B cell (primary cell): ENCODE results near the gene ZBTB16. TPM values are rescaled to one million over a fixed set of nuclear protein-coding genes. Genes with fewer than 3 reads are reported as not detected.

Experiments
- ATAC-seq: fragments of 200-7000 bp; cut with Tn5 transposase; one replicate; pipeline ENCODE4 v1.10.0; 2021; ENCODE audit warnings: low read depth, mild to moderate bottlenecking, moderate number of reproducible peaks, moderate library complexity
- CTCF ChIA-PET: fragments of 350-600 bp; sonication (Branson Sonifier 250); formaldehyde crosslinking; loops from one replicate; lab custom pipeline; 2021; ENCODE audit warnings: antibody characterized with exemption, inconsistent platforms; lab: Charles Lee
- POLR2A ChIA-PET: fragments of 350-600 bp; sonication (Branson Sonifier 250); formaldehyde crosslinking; loops from one replicate; lab custom pipeline; 2021; ENCODE audit warnings: antibody characterized with exemption; lab: Charles Lee
- DNase-seq: peaks from one replicate; pipeline ENCODE4 v3.0.0; 2013
- H2AFZ ChIP-seq: 2 replicates; pipeline ENCODE4 v1.6.1; 2012; ENCODE audit warnings: mild to moderate bottlenecking, low read depth, low read length; ENCODE audit not compliant: insufficient read depth, poor library complexity, severe bottlenecking
- H3K27ac ChIP-seq, 2 donors: 1 replicate in 1 of 2; 2 replicates in 1 of 2; pipeline ENCODE4 v1.5.1; 2012 to 2013; ENCODE audit warnings: low read length in 2 of 2, mild to moderate bottlenecking in 2 of 2, moderate library complexity in 1 of 2
- H3K27me3 ChIP-seq, 4 experiments: fragments of 200-600 bp in 1 of 4; sonication (generic) in 1 of 4; replicated peaks in 1 of 4; 1 replicate in 2 of 4; 2 replicates in 2 of 4; pipeline versions ENCODE4 v1.6.1 to v1.7.0; 2013 to 2016; ENCODE audit warnings: low read length in 3 of 4, mild to moderate bottlenecking in 2 of 4, mixed read lengths in 1 of 4, moderate library complexity in 1 of 4; ENCODE audit not compliant: insufficient read depth in 4 of 4, control insufficient read depth in 3 of 4; ENCODE audit errors: control extremely low read depth in 1 of 4
- H3K36me3 ChIP-seq, 2 experiments: replicated peaks in 1 of 2; 1 replicate in 1 of 2; 2 replicates in 1 of 2; pipeline versions ENCODE4 v1.6.1 to v1.7.1; 2013; ENCODE audit warnings: low read length in 1 of 2; ENCODE audit not compliant: insufficient read depth in 2 of 2, control insufficient read depth in 1 of 2; ENCODE audit errors: control extremely low read depth in 1 of 2, extremely low read depth in 1 of 2
- H3K4me1 ChIP-seq, 2 donors: fragments of 200-600 bp in 1 of 2; sonication (generic) in 1 of 2; 1 replicate in 1 of 2; 2 replicates in 1 of 2; pipeline versions ENCODE4 v1.5.1 to v1.6.1; 2013 to 2017; ENCODE audit warnings: low read length in 2 of 2; ENCODE audit not compliant: control insufficient read depth in 2 of 2, insufficient read depth in 2 of 2
- H3K4me2 ChIP-seq: replicated peaks from 2 replicates; pipeline ENCODE3; 2012; ENCODE audit warnings: mild to moderate bottlenecking, low read depth, low read length; ENCODE audit not compliant: poor library complexity, severe bottlenecking
- H3K4me3 ChIP-seq, 5 experiments: fragments of 200-600 bp in 1 of 5; sonication (generic) in 1 of 5; 1 replicate in 3 of 5; 2 replicates in 2 of 5; pipeline versions ENCODE4 v1.5.1 to v1.7.0; 2011 to 2016; ENCODE audit warnings: low read length in 4 of 5, mild to moderate bottlenecking in 4 of 5, low read depth in 2 of 5, control low read depth in 1 of 5, moderate library complexity in 1 of 5; ENCODE audit not compliant: insufficient read depth in 1 of 5; ENCODE audit errors: control extremely low read depth in 1 of 5, extremely low read depth in 1 of 5
- H3K79me2 ChIP-seq: fragments of 200-600 bp; sonication (generic); one replicate; pipeline ENCODE4 v1.6.0; 2016; ENCODE audit warnings: low read length; ENCODE audit not compliant: control insufficient read depth, insufficient read depth
- H3K9ac ChIP-seq: fragments of 200-600 bp; sonication (generic); 2 replicates; pipeline ENCODE4 v1.6.1; 2017; ENCODE audit warnings: mild to moderate bottlenecking, low read length, moderate library complexity
- H3K9me3 ChIP-seq, 3 donors: one replicate each; pipeline versions ENCODE4 v1.6.1 to v1.7.1; 2013; ENCODE audit warnings: low read length in 2 of 3; ENCODE audit not compliant: control insufficient read depth in 2 of 3, insufficient read depth in 1 of 3; ENCODE audit errors: control extremely low read depth in 1 of 3
- H4K20me1 ChIP-seq: 2 replicates; pipeline ENCODE4 v1.6.0; 2012; ENCODE audit warnings: mild to moderate bottlenecking, low read length; ENCODE audit not compliant: insufficient read depth, control insufficient read depth, poor library complexity, severe bottlenecking
- H3K27ac Mint-ChIP-seq: one replicate; pipeline ENCODE4 v1.8.0; 2021; ENCODE audit warnings: mixed read lengths
- H3K27me3 Mint-ChIP-seq: one replicate; pipeline ENCODE4 v1.8.0; 2021; ENCODE audit warnings: mixed read lengths
- H3K4me1 Mint-ChIP-seq: one replicate; pipeline ENCODE4 v1.8.0; 2021; ENCODE audit warnings: mixed read lengths
- H3K4me3 Mint-ChIP-seq: one replicate; pipeline ENCODE4 v1.8.0; 2021; ENCODE audit warnings: mixed read lengths
- H3K9me3 Mint-ChIP-seq: one replicate; pipeline ENCODE4 v1.8.0; 2022; ENCODE audit warnings: mixed read lengths; ENCODE audit not compliant: insufficient read depth
- CTCF ChIP-seq: fragments of 200-600 bp; IDR thresholded peaks from one replicate; pipeline ENCODE4 v1.8.0; 2022; ENCODE audit warnings: antibody characterized with exemption, mild to moderate bottlenecking
- EZH2 ChIP-seq: IDR thresholded peaks from 2 replicates; pipeline ENCODE4 v1.6.1; 2012; ENCODE audit warnings: borderline replicate concordance, low read depth, mild to moderate bottlenecking, moderate library complexity, low read length; ENCODE audit not compliant: insufficient read depth, poor library complexity, severe bottlenecking
- WGBS: methylation state at CpG from one replicate; pipeline ENCODE4 v1.1.5; 2013; ENCODE audit warnings: missing lambda C conversion rate; ENCODE audit not compliant: insufficient coverage; 5-methylcytosine and 5-hydroxymethylcytosine counted together
- intact Hi-C: fragments of 100-400 bp; cut with micrococcal nuclease; formaldehyde crosslinking; loops from one replicate; pipeline ENCODE4 v1.10.0; 2022
- polyA plus RNA-seq: library from polyadenylated mRNA; depleted of rRNA; stranded (reverse); fragments of >200 nt; gene quantifications from 2 replicates; pipeline ENCODE4 v1.2.3, GENCODE V29; 2012
- total RNA-seq, 2 donors: library from RNA; stranded (reverse); fragments of 120-200 nt in 1 of 2; gene quantifications; 1 replicate in 1 of 2; 2 replicates in 1 of 2; pipeline versions ENCODE4 v1.2.3 to v1.2.4, GENCODE V29; 2013 to 2022

Gene ZBTB16
- total and polyA plus RNA-seq, 2 donors (not counting 1 experiment from before 2014, with no cell fraction given) = 16.0 to 20.6 TPM

GRCh38 chr11:114171257-114172054, 111.9 kb downstream of the ZBTB16 start:
- ChIA-PET CTCF (interaction anchor here (0.7 to 0.9 kb wide), 2 partner anchors 9 to 88 kb away, joined by 3 to 5 read pairs; no protein-coding TSS in a partner anchor), POLR2A (interaction anchor here (0.6 to 1.3 kb wide), 2 partner anchors 12 to 95 kb away, joined by 3 read pairs; no protein-coding TSS in a partner anchor)
- no peak for TF ChIP-seq CTCF
- no peak for TF ChIP-seq EZH2
- Histone ChIP-seq H3K4me3 (peak overlapping the region in 1 of 5 experiments; percentile 9), H3K27ac (peak overlapping the region in 1 of 2 donors; percentile 56), H3K36me3 (no peaks in the 10 kb centered on the region), H3K9me3 (no peaks in the 10 kb centered on the region), H3K9ac (no peak overlapping the region), H3K4me1 (peaks cover 63 to 71% of the 10 kb centered on the region in 2 donors), H2AFZ (peak overlapping the region; percentile 66), H4K20me1 (no peaks in the 10 kb centered on the region), H3K4me2 (peak overlapping the region; percentile 62), H3K79me2 (peaks cover 5% of the 10 kb centered on the region), H3K27me3 (no peaks in the 10 kb centered on the region)
- ATAC-seq (no peak), DNase-seq (no peak)
- Mint-ChIP-seq H3K9me3 (no peaks in the 10 kb centered on the region), H3K4me1 (peaks cover 69% of the 10 kb centered on the region), H3K27me3 (peaks cover 8% of the 10 kb centered on the region), H3K27ac (peak overlapping the region; percentile 39), H3K4me3 (peak overlapping the region; percentile 46)
- WGBS = 42% methylated on average over 13 of the region's 15 CpGs
- intact Hi-C loops = no loop called here
